NB4 (cell line): ENCODE measurements around the gene RINL.

Experiments
- POLR2A ChIP-seq: IDR thresholded peaks from 2 replicates; pipeline ENCODE4 v1.6.1; 2011; ENCODE audit warnings: mild to moderate bottlenecking; ENCODE audit not compliant: insufficient read length; ENCODE audit errors: extremely low read depth
- TF ChIP-seq, protein P1 (sequence below): IDR thresholded peaks from one replicate; pipeline ENCODE4 v1.5.1; 2012; ENCODE audit warnings: low read depth, low read length
- TF ChIP-seq, protein P2 (sequence below): IDR thresholded peaks from 2 replicates; pipeline ENCODE4 v1.6.1; 2011; ENCODE audit warnings: low read depth, low read length

DNA sequence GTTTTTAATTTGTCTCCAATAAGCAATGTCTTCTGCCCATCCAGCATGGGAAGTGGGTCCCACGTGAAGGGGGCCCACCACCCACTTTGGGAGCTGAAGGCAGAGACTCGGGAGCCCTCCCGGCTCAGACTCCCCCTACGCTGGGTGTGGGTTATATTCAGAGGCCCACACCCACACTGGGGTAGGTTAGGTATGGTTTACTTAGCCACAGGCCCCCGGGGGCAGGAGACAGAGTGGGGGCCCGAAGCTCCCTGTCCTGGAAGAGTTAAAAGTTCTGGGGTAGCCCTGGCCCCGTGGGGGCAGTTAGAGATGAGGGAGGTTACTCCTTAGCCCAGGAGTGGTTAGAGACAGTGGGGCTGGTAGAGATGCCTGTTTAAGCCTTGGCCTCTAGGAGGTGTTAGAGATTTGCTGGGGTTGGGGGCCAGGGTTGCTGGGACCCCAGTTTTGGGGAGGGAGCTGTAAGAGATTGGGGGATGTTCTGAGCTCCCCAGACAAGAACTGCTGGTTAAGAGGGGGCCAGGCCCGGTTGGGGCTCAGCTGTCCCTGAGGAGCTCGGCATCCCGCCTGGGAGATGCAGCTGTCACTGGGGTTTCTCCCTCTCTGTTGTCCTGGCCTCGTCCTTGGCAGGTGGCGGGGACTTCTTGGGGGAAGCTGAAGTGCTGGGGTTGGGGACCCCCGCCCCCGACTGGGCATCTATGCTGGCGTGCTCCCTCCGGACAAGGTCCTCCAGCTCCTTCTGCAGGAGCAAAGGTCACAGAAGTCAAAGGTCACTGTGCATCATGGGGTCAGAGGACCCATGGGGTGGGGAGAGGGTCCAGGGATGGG is 712 bp upstream of the RINL start:
- TF ChIP-seq, protein P1, sequence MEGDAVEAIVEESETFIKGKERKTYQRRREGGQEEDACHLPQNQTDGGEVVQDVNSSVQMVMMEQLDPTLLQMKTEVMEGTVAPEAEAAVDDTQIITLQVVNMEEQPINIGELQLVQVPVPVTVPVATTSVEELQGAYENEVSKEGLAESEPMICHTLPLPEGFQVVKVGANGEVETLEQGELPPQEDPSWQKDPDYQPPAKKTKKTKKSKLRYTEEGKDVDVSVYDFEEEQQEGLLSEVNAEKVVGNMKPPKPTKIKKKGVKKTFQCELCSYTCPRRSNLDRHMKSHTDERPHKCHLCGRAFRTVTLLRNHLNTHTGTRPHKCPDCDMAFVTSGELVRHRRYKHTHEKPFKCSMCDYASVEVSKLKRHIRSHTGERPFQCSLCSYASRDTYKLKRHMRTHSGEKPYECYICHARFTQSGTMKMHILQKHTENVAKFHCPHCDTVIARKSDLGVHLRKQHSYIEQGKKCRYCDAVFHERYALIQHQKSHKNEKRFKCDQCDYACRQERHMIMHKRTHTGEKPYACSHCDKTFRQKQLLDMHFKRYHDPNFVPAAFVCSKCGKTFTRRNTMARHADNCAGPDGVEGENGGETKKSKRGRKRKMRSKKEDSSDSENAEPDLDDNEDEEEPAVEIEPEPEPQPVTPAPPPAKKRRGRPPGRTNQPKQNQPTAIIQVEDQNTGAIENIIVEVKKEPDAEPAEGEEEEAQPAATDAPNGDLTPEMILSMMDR = peak; percentile 9
- TF ChIP-seq, protein P2, sequence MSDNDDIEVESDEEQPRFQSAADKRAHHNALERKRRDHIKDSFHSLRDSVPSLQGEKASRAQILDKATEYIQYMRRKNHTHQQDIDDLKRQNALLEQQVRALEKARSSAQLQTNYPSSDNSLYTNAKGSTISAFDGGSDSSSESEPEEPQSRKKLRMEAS = no peak
- no peak for TF ChIP-seq POLR2A
